ENCODE results near the gene CST9L.

CST9L gene

GRCh38 chr20:23574977-23575376 lies 6.7 kb upstream of the CST9L start:
- TF ChIP-seq ZNF274 (IDR thresholded peaks at IDR 0.05; ENCODE audit: low read depth, low read length): no peak

GRCh38 chr20:23570178-23570760 lies 2.0 kb upstream of the CST9L start:
- TF ChIP-seq ZNF274 (IDR thresholded peaks at IDR 0.05; ENCODE audit: low read depth, low read length): no peak
- H3K4me3 ChIP-seq (ENCODE audit: low read length): no peak overlapping the region

More at GRCh38 chr20:23574977-23575376, 6.7 kb upstream of the CST9L start:
- no peak overlapping the region for H3K4me3 ChIP-seq (ENCODE audit: low read length)

- TF ChIP-seq ZNF274 (IDR thresholded peaks at IDR 0.05; ENCODE audit: low read depth, low read length): no peak
- no peak overlapping the region for H3K4me3 ChIP-seq (ENCODE audit: low read length)
Measured at GRCh38 chr20:23569570-23569969, 1.3 kb upstream of the CST9L start.

GRCh38 chr20:23568971-23569330 lies 667 bp upstream of the CST9L start:
- TF ChIP-seq ZNF274 (IDR thresholded peaks at IDR 0.05; ENCODE audit: low read depth, low read length): no peak
- no peak overlapping the region for H3K4me3 ChIP-seq (ENCODE audit: low read length)

- TF ChIP-seq ZNF274 (IDR thresholded peaks at IDR 0.05; ENCODE audit: low read depth, low read length): no peak
- H3K4me3 ChIP-seq (ENCODE audit: low read length): no peak overlapping the region
Measured at GRCh38 chr20:23566199-23566932, 1.9 kb downstream of the CST9L start.

- TF ChIP-seq ZNF274 (IDR thresholded peaks at IDR 0.05; ENCODE audit: low read depth, low read length): no peak
- no peak overlapping the region for H3K4me3 ChIP-seq (ENCODE audit: low read length)
Measured at GRCh38 chr20:23565503-23566045, 2.7 kb downstream of the CST9L start.

- H3K4me3 ChIP-seq (ENCODE audit: low read length): no peak overlapping the region
- TF ChIP-seq ZNF274 (IDR thresholded peaks at IDR 0.05; ENCODE audit: low read depth, low read length): no peak
Measured at GRCh38 chr20:23564927-23565326, 3.4 kb downstream of the CST9L start.

GRCh38 chr20:23562721-23563342 lies 5.5 kb downstream of the CST9L start:
- H3K4me3 ChIP-seq (ENCODE audit: low read length): no peak overlapping the region
- no peak for TF ChIP-seq ZNF274 (IDR thresholded peaks at IDR 0.05; ENCODE audit: low read depth, low read length)

- no peak for TF ChIP-seq ZNF274 (IDR thresholded peaks at IDR 0.05; ENCODE audit: low read depth, low read length)
- H3K4me3 ChIP-seq (ENCODE audit: low read length): no peak overlapping the region
Measured at GRCh38 chr20:23554401-23554800, 13.9 kb downstream of the CST9L start.

GRCh38 chr20:23551786-23552185 lies 16.5 kb downstream of the CST9L start:
- no peak overlapping the region for H3K4me3 ChIP-seq (ENCODE audit: low read length)
- TF ChIP-seq ZNF274 (IDR thresholded peaks at IDR 0.05; ENCODE audit: low read depth, low read length): no peak

- no peak for TF ChIP-seq ZNF274 (IDR thresholded peaks at IDR 0.05; ENCODE audit: low read depth, low read length)
- H3K4me3 ChIP-seq (ENCODE audit: low read length): no peak overlapping the region
Measured at GRCh38 chr20:23551383-23551782, 16.9 kb downstream of the CST9L start.

GRCh38 chr20:23550227-23550626 lies 18.1 kb downstream of the CST9L start:
- no peak overlapping the region for H3K4me3 ChIP-seq (ENCODE audit: low read length)
- TF ChIP-seq ZNF274 (IDR thresholded peaks at IDR 0.05; ENCODE audit: low read depth, low read length): no peak

- TF ChIP-seq ZNF274 (IDR thresholded peaks at IDR 0.05; ENCODE audit: low read depth, low read length): no peak
Measured at GRCh38 chr20:23548408-23548807, 19.9 kb downstream of the CST9L start.

GRCh38 chr20:23547613-23548012 lies 20.7 kb downstream of the CST9L start:
- no peak overlapping the region for H3K4me3 ChIP-seq (ENCODE audit: low read length)
- TF ChIP-seq ZNF274 (IDR thresholded peaks at IDR 0.05; ENCODE audit: low read depth, low read length): no peak

More at GRCh38 chr20:23548408-23548807, 19.9 kb downstream of the CST9L start:
- H3K4me3 ChIP-seq (ENCODE audit: low read length): no peak overlapping the region
